ENCODE measurements around the gene GPR137B.

The GPR137B gene

GRCh38 chr1:236211815-236212214 is 69.5 kb downstream of the GPR137B start:
- TF ChIP-seq CTCF (conservative IDR thresholded peaks at IDR 0.05; ENCODE audit: low read depth, low read length) = no peak
- H3K4me3 ChIP-seq (ENCODE audit: low read length) = no peak overlapping the region
- no peak for DNase-seq (ENCODE audit: low read depth)

GRCh38 chr1:236213534-236213933 is 71.2 kb downstream of the GPR137B start:
- H3K4me3 ChIP-seq (ENCODE audit: low read length) = no peak overlapping the region
- TF ChIP-seq CTCF (conservative IDR thresholded peaks at IDR 0.05; ENCODE audit: low read depth, low read length) = no peak
- DNase-seq (ENCODE audit: low read depth) = no peak

- no peak overlapping the region for H3K4me3 ChIP-seq (ENCODE audit: low read length)
- DNase-seq (ENCODE audit: low read depth) = no peak
- no peak for TF ChIP-seq CTCF (conservative IDR thresholded peaks at IDR 0.05; ENCODE audit: low read depth, low read length)
Measured at GRCh38 chr1:236214761-236215160, 72.4 kb downstream of the GPR137B start.

- no peak overlapping the region for H3K4me3 ChIP-seq (ENCODE audit: low read length)
- no peak for TF ChIP-seq CTCF (conservative IDR thresholded peaks at IDR 0.05; ENCODE audit: low read depth, low read length)
- DNase-seq (ENCODE audit: low read depth) = no peak
Measured at GRCh38 chr1:236220473-236220872, 78.1 kb downstream of the GPR137B start.

GRCh38 chr1:236222632-236223031 is 80.3 kb downstream of the GPR137B start:
- no peak overlapping the region for H3K4me3 ChIP-seq (ENCODE audit: low read length)
- no peak for DNase-seq (ENCODE audit: low read depth)
- no peak for TF ChIP-seq CTCF (conservative IDR thresholded peaks at IDR 0.05; ENCODE audit: low read depth, low read length)

- H3K4me3 ChIP-seq (ENCODE audit: low read length) = no peak overlapping the region
- TF ChIP-seq CTCF (conservative IDR thresholded peaks at IDR 0.05; ENCODE audit: low read depth, low read length) = no peak
- no peak for DNase-seq (ENCODE audit: low read depth)
Measured at GRCh38 chr1:236228411-236228810, 86.1 kb downstream of the GPR137B start.

- TF ChIP-seq CTCF (conservative IDR thresholded peaks at IDR 0.05; ENCODE audit: low read depth, low read length) = no peak
- no peak overlapping the region for H3K4me3 ChIP-seq (ENCODE audit: low read length)
- DNase-seq (ENCODE audit: low read depth) = no peak
Measured at GRCh38 chr1:236235116-236235515, 92.8 kb downstream of the GPR137B start.

Data from retinal pigment epithelial cell (primary cell).